ENCODE results near the gene STK32C.

DNA sequence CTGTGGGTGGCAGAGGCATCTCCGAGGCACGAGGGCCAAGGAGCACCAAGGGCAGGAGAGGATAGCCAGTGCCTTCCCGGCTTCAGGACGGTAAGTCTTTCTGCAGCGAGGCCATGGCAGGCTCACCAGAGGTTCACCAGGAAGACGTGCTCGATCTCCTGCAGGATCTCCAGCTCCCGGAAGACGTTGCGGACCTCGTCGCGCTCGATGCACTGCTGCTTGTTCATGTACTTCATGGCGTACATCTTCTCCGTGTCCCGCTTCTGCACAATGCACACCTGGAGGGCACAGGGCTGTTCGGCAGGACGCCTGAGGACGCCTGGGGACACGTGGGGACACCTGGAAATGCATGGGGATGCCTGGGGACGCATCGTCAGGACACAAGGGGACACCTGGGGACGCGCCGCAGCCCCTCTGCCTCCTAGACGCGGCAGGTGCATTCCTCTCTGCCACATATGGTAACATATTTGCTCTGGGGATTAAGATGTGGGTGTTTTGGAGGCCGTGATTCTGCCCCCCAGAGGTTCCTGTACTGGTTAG is 79.8 kb downstream of the STK32C start:
- TF ChIP-seq, protein P1, sequence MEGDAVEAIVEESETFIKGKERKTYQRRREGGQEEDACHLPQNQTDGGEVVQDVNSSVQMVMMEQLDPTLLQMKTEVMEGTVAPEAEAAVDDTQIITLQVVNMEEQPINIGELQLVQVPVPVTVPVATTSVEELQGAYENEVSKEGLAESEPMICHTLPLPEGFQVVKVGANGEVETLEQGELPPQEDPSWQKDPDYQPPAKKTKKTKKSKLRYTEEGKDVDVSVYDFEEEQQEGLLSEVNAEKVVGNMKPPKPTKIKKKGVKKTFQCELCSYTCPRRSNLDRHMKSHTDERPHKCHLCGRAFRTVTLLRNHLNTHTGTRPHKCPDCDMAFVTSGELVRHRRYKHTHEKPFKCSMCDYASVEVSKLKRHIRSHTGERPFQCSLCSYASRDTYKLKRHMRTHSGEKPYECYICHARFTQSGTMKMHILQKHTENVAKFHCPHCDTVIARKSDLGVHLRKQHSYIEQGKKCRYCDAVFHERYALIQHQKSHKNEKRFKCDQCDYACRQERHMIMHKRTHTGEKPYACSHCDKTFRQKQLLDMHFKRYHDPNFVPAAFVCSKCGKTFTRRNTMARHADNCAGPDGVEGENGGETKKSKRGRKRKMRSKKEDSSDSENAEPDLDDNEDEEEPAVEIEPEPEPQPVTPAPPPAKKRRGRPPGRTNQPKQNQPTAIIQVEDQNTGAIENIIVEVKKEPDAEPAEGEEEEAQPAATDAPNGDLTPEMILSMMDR (IDR thresholded peaks at IDR 0.05), result no peak
- TF ChIP-seq POLR2A (IDR thresholded peaks at IDR 0.05), result no peak
- TF ChIP-seq EP300 (IDR thresholded peaks at IDR 0.05), result no peak

All from tibial nerve (tissue), 4 donors.